ENCODE results near the gene TRABD2B. TPM values are rescaled to one million over a fixed set of nuclear protein-coding genes. Genes with fewer than 3 reads are reported as not detected.
A peak's percentile ranks its signal among the peaks of the same experiment; 100 is the strongest.

Gene TRABD2B
- total RNA-seq, 1 donor from 2014 or later, result 0.92 TPM

DNA sequence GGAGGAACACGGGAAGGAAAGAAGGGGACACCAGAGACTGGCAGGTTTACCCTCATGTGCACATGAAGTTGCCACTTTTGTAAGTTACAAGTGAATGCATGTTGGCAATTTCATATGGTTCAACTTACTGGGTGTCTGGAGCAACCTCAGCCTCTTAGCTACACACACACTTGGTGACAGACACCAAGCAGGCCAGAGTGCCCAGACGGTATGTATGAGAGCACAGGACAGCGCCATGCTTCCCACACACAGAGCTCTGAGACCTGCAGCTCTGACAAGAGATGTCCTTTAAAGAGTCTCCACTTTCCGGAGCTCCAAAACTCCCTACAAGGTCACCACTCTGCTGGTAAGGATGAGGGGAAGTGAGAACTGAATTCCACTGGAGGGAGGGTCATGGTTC lies 1.9 kb upstream of the TRABD2B start:
- H3K27me3 ChIP-seq (ENCODE audit: control insufficient read depth, insufficient read depth, low read length), result peaks cover 3% of the 10 kb centered on the region
- peaks cover 1% of the 10 kb centered on the region for H3K36me3 ChIP-seq (ENCODE audit: control insufficient read depth, insufficient read depth, low read length)
- DNase-seq (ENCODE audit: low read depth), result no peak
- no peak overlapping the region for H3K4me3 ChIP-seq (ENCODE audit: low read depth, low read length)
- TF ChIP-seq, protein P1, sequence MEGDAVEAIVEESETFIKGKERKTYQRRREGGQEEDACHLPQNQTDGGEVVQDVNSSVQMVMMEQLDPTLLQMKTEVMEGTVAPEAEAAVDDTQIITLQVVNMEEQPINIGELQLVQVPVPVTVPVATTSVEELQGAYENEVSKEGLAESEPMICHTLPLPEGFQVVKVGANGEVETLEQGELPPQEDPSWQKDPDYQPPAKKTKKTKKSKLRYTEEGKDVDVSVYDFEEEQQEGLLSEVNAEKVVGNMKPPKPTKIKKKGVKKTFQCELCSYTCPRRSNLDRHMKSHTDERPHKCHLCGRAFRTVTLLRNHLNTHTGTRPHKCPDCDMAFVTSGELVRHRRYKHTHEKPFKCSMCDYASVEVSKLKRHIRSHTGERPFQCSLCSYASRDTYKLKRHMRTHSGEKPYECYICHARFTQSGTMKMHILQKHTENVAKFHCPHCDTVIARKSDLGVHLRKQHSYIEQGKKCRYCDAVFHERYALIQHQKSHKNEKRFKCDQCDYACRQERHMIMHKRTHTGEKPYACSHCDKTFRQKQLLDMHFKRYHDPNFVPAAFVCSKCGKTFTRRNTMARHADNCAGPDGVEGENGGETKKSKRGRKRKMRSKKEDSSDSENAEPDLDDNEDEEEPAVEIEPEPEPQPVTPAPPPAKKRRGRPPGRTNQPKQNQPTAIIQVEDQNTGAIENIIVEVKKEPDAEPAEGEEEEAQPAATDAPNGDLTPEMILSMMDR (IDR thresholded peaks at IDR 0.05; ENCODE audit: insufficient read depth, low read length, poor library complexity, severe bottlenecking), result no peak

DNA sequence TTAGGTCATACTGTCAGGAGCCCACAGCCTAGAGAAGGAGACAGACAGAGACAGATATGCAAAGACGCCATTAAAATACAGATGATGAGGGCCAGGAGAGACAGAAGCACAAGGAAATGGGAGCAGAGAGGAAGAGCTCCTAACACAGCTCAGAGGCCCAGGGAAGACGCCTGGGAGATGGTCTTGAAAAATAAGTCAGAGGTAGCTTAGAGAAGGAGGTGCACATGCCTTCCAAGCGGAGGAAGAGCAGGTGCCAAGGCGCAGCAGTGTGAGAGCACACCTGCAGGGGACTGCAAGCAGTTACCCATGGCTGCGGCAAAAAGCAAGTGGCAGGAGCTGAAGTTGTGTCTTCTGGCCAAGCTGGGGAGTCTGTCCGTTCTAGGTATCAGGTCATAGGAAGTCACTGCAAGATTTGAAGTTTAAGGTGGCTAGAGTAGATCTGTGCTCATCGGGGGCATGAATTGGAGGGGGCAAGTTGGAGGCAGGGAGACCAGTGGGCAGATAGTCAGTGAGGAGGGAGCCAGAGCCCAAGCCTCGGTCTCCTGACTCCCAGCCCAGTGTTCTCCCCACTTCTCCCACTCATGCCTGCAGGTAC lies 1.3 kb upstream of the TRABD2B start:
- no peak overlapping the region for H3K4me3 ChIP-seq (ENCODE audit: low read depth, low read length)
- H3K36me3 ChIP-seq (ENCODE audit: control insufficient read depth, insufficient read depth, low read length), result peaks cover 4% of the 10 kb centered on the region
- peaks cover 3% of the 10 kb centered on the region for H3K27me3 ChIP-seq (ENCODE audit: control insufficient read depth, insufficient read depth, low read length)
- TF ChIP-seq, protein P1 (IDR thresholded peaks at IDR 0.05; ENCODE audit: insufficient read depth, low read length, poor library complexity, severe bottlenecking), result no peak
- no peak for DNase-seq (ENCODE audit: low read depth)

DNA sequence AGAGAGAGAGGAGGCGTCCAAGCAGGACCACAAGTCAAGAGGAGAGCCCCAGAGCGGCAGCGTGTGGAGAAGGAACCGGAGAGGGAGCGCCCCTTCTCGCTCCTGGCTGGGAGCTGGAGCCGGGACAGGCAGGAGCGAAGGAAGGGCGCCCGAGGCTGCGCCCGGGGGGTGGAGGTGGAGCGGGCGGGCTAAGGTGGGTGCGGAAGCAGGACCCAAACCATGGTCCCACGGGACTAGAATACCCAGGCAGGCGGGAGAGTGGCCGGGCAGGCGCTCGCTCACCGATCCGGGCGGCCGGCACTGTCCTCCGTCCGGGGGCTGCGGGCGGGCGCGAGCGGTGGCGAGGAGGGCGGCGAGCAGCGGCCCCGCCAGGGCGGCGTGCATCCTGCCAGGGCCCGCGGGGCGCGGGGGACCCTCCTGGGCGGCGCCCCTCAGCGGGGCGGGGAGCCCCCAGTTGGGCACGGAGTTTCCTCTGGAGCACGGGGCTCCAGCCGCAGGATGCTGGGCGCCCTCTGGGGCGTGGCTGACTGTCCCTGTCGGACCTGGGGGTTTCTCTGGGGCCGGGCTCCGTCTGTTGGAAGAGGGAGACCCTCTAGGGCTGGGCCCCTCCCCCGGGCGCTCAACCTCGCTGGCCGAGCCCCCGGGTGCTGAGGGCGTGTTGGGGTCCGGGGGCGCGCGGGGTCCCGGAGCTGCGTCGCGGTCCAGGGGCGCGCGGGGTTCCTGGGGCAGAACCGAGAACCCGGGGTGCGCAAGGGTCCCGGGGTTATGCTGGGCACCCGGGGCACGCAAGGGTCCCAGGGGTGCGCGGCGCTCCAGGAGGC lies 569 bp downstream of the TRABD2B start:
- no peak for DNase-seq (ENCODE audit: low read depth)
- H3K27me3 ChIP-seq (ENCODE audit: control insufficient read depth, insufficient read depth, low read length), result peaks cover 3% of the 10 kb centered on the region
- H3K36me3 ChIP-seq (ENCODE audit: control insufficient read depth, insufficient read depth, low read length), result peaks cover 4% of the 10 kb centered on the region
- TF ChIP-seq, protein P1 (IDR thresholded peaks at IDR 0.05; ENCODE audit: insufficient read depth, low read length, poor library complexity, severe bottlenecking), result no peak
- peak overlapping the region; percentile 71 for H3K4me3 ChIP-seq (ENCODE audit: low read depth, low read length)

DNA sequence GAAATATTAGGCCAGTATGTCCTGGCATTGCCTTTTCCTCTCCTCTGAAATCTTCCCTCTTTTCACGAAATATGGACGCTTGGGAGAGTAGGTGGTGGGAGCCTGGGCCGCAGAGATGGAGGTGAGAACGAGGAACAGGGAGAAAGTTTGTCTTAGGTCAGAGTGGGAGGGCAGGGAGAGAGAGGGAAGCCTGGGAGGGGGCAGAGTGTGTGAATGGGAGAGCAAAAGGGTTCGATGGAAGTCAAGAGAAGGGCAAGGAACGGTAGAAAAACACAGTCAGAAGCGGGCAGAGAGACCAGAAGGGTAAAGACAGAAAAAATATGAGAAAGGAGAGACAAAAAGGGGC lies 1.2 kb downstream of the TRABD2B start:
- peaks cover 4% of the 10 kb centered on the region for H3K36me3 ChIP-seq (ENCODE audit: control insufficient read depth, insufficient read depth, low read length)
- peaks cover 3% of the 10 kb centered on the region for H3K27me3 ChIP-seq (ENCODE audit: control insufficient read depth, insufficient read depth, low read length)
- H3K4me3 ChIP-seq (ENCODE audit: low read depth, low read length), result peak overlapping the region; percentile 71
- no peak for DNase-seq (ENCODE audit: low read depth)
- TF ChIP-seq, protein P1 (IDR thresholded peaks at IDR 0.05; ENCODE audit: insufficient read depth, low read length, poor library complexity, severe bottlenecking), result no peak

DNA sequence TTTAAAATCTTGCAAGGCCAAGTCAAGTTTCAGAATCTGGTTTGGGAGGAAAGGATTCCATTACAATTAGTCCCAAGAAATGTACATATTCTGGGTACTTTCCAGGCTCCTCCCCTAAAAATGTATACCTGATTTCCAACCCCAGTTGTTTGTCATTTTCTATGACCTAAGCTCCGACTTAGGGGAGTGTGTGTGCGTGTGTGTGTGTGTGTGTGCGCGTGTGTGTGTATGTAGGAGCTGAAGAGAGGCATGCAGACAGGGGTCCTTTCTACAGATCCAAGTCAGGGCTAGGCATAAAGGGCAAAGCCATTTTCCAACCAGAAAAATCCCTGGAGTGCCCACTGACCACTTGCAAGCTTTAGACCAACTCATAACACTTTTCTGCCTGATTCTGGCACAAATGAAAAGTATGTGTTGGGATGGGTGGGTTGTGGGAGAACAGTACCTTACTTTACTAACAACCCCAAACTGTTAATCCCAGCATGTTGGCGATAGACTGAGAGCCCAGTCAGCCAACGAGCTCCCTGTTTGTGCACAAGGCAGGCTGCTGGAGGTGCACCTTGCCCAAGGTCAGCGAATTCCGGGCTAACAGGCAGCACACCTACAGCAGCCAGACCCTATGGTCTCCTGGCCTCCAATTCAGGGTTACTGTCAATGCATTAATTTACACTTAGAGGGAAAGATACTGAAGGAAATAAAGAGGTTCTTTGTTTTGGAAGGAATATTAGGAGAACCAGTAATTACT lies 1.7 kb downstream of the TRABD2B start:
- peaks cover 3% of the 10 kb centered on the region for H3K27me3 ChIP-seq (ENCODE audit: control insufficient read depth, insufficient read depth, low read length)
- peak overlapping the region; percentile 71 for H3K4me3 ChIP-seq (ENCODE audit: low read depth, low read length)
- TF ChIP-seq, protein P1 (IDR thresholded peaks at IDR 0.05; ENCODE audit: insufficient read depth, low read length, poor library complexity, severe bottlenecking), result no peak
- H3K36me3 ChIP-seq (ENCODE audit: control insufficient read depth, insufficient read depth, low read length), result peaks cover 4% of the 10 kb centered on the region
- no peak for DNase-seq (ENCODE audit: low read depth)

Measured in kidney epithelial cell (primary cell).